Fibroblast of mammary gland (primary cell): ENCODE measurements around the gene SIVA1.

Experiments used
- DNase-seq: peaks from one replicate; pipeline ENCODE4 v3.0.0-alpha.2; 2010; ENCODE audit warnings: low read depth
- H3K4me3 ChIP-seq: 2 replicates; pipeline ENCODE4 v1.5.1; 2011; ENCODE audit warnings: low read depth, mild to moderate bottlenecking, low read length, moderate library complexity; ENCODE audit not compliant: control insufficient read depth
- CTCF ChIP-seq: conservative IDR thresholded peaks from 2 replicates; pipeline ENCODE4 v1.5.1; 2011; ENCODE audit warnings: low read depth, low read length, inconsistent platforms; ENCODE audit not compliant: control insufficient read depth, insufficient read depth

Gene SIVA1

GRCh38 chr14:104792945-104793702 is 40.2 kb downstream of the SIVA1 start:
- no peak for DNase-seq
- no peak for TF ChIP-seq CTCF
- no peak overlapping the region for H3K4me3 ChIP-seq

GRCh38 chr14:104793703-104793959 is 40.7 kb downstream of the SIVA1 start:
- TF ChIP-seq CTCF: no peak
- DNase-seq: no peak
- peak overlapping the region; percentile 6 for H3K4me3 ChIP-seq

GRCh38 chr14:104794099-104794498 is 41.2 kb downstream of the SIVA1 start:
- DNase-seq: peak; percentile 66
- TF ChIP-seq CTCF: no peak
- peak overlapping the region; percentile 72 for H3K4me3 ChIP-seq

GRCh38 chr14:104794631-104794992 is 41.7 kb downstream of the SIVA1 start:
- TF ChIP-seq CTCF: no peak
- peak overlapping the region; percentile 72 for H3K4me3 ChIP-seq
- no peak for DNase-seq

- TF ChIP-seq CTCF: no peak
- H3K4me3 ChIP-seq: peak within 1 kb of the TSS; percentile 72
- DNase-seq: no peak
These were observed 42.2 kb downstream of the SIVA1 start, which contains the start of gene AKT1 for GRCh38 chr14:104794993-104795780. Gene AKT1, minus strand, starts transcription at chr14:104795748. Its CDS starts 3,105 bp downstream, at chr14:104792643.

GRCh38 chr14:104795781-104796686 is 43.1 kb downstream of the SIVA1 start:
- DNase-seq: no peak
- H3K4me3 ChIP-seq: peak overlapping the region; percentile 37
- no peak for TF ChIP-seq CTCF
